ENCODE results near the gene VPS54. TPM values are rescaled to one million over a fixed set of nuclear protein-coding genes. Genes with fewer than 3 reads are reported as not detected.

Gene VPS54
- total and polyA plus RNA-seq, 2 donors from 2014 or later, result 17.4 to 25.0 TPM

DNA sequence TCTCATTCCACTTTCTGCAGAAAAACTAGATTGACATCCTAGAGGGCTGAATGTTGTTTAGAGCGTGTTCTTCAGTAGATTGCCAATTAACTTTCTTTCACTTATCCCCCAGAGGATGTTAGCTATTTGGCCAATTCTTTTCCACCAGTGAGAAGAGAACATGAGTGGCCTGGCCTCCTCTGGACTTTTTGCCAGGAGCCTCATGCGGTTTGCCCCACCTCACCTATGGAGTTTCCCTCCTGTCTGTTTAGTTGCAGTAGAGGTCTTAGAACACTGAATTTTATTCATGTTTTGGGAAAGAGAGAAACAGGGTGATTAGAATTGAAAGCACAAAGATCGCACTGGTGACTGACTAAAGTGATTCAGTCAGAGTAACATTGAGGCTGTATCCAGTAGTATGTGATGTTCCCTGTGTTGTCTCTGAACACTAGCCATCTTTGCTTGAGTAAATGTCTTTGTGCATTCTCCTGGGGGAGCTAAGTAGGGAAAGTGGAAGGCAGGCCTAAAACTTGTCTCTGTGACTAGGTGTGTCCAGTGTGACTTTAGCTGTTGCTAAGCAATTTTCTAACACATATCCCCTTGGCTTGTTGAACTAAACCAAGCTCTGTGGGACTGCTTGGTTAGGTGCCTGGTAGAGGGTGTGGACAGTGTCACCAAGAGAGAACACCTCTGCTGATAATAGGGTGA, 143.5 kb downstream of the VPS54 start:
- TF ChIP-seq, protein P1, sequence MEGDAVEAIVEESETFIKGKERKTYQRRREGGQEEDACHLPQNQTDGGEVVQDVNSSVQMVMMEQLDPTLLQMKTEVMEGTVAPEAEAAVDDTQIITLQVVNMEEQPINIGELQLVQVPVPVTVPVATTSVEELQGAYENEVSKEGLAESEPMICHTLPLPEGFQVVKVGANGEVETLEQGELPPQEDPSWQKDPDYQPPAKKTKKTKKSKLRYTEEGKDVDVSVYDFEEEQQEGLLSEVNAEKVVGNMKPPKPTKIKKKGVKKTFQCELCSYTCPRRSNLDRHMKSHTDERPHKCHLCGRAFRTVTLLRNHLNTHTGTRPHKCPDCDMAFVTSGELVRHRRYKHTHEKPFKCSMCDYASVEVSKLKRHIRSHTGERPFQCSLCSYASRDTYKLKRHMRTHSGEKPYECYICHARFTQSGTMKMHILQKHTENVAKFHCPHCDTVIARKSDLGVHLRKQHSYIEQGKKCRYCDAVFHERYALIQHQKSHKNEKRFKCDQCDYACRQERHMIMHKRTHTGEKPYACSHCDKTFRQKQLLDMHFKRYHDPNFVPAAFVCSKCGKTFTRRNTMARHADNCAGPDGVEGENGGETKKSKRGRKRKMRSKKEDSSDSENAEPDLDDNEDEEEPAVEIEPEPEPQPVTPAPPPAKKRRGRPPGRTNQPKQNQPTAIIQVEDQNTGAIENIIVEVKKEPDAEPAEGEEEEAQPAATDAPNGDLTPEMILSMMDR (IDR thresholded peaks at IDR 0.05; ENCODE audit: borderline replicate concordance, extremely low read depth, insufficient read depth), result no peak
- H3K9ac ChIP-seq (ENCODE audit: low read length in 3 of 3), result no peak overlapping the region
- peaks cover 2 to 13% (median 5%) of the 10 kb centered on the region in 3 donors for H3K36me3 ChIP-seq (ENCODE audit: control insufficient read depth in 2 of 3, insufficient read depth in 3 of 3, low read length in 3 of 3)
- DNase-seq (no peak), FAIRE-seq (no peak)
- no peaks in the 10 kb centered on the region for H3K4me1 ChIP-seq (ENCODE audit: control insufficient read depth in 2 of 3, insufficient read depth in 2 of 3, low read depth in 1 of 3, low read length in 3 of 3)
- intact Hi-C loops (cut with DNase I), result no loop called here
- no peaks in the 10 kb centered on the region for H3K27me3 ChIP-seq (ENCODE audit: control insufficient read depth, insufficient read depth, low read length)
- H3K27ac ChIP-seq (ENCODE audit: low read depth in 2 of 2, low read length in 2 of 2), result no peak overlapping the region
- H3K9me3 ChIP-seq (ENCODE audit: control insufficient read depth in 2 of 3, insufficient read depth in 1 of 3, low read length in 3 of 3), result no peaks in the 10 kb centered on the region
- H3K4me3 ChIP-seq (ENCODE audit: low read length in 3 of 3), result no peak overlapping the region

DNA sequence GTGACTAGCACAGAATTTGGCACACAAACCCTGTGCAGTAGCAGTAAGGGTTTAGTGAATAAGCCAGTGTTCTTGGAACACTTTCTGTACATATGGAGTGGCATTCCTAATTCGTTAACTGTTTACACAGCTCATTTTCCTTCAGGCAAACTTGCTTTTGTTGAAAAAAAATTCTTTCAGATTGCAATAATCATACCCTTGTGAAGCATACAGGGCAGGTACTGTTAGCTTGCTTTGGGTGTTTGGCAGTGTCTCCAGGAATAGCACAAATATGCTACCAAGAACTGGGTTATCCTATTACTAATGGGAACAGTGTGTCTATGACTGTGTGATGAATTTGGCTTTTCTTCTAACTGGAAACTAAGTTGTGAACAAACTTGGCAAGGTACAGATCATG, 144.1 kb downstream of the VPS54 start:
- Histone ChIP-seq H3K27ac (ENCODE audit: low read depth in 2 of 2, low read length in 2 of 2) (no peak overlapping the region), H3K4me1 (ENCODE audit: control insufficient read depth in 2 of 3, insufficient read depth in 2 of 3, low read depth in 1 of 3, low read length in 3 of 3) (no peaks in the 10 kb centered on the region), H3K9ac (ENCODE audit: low read length in 3 of 3) (no peak overlapping the region), H3K4me3 (ENCODE audit: low read length in 3 of 3) (no peak overlapping the region), H3K9me3 (ENCODE audit: control insufficient read depth in 2 of 3, insufficient read depth in 1 of 3, low read length in 3 of 3) (no peaks in the 10 kb centered on the region), H3K27me3 (ENCODE audit: control insufficient read depth, insufficient read depth, low read length) (no peaks in the 10 kb centered on the region), H3K36me3 (ENCODE audit: control insufficient read depth in 2 of 3, insufficient read depth in 3 of 3, low read length in 3 of 3) (peaks cover 2 to 13% (median 5%) of the 10 kb centered on the region in 3 donors)
- no peak for FAIRE-seq
- no peak for DNase-seq
- intact Hi-C loops (cut with DNase I), result no loop called here
- TF ChIP-seq, protein P1 (IDR thresholded peaks at IDR 0.05; ENCODE audit: borderline replicate concordance, extremely low read depth, insufficient read depth), result no peak

DNA sequence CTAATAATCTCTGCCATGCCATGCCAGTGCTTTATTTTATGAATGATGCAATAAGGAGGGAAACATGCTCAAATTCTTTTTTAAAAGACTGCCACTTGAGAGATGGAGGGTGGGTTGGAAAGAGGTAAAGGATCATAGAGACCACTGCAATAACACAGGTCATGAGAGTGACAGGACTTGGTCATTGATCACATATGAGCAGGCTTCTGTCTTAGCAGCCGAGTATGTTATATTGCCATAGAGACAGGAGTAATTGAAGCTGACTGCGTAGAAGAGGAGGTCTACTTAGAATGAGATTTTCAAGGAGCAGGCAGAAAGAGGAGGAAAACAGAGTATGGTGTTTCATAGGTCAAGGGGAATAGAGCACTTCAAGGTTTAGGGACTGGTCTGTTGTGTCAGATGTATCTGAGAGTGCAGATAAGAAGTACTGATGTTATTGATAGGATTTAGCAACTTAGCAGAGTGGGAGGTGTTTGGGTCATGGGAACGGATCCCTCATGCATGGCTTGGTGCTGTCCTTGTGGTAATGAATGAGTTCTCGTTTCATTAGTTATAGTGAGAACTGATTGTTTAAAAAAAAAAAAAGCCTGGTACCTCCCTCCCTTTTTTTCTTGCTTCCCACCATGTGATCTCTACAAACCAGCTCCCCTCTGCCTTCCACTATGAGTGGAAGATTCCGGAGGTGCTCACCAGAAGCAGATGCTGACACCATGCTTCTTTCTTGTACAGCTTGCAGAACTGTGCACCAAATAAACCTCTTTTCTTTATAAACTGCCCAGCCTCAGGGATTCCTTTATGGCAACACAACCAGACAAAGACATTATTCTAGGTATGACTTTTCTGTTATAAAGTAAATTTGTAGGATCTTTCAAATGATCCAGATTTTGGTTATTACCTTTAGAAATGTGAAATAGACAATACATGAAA, 144.8 kb downstream of the VPS54 start:
- TF ChIP-seq, protein P1 (IDR thresholded peaks at IDR 0.05; ENCODE audit: borderline replicate concordance, extremely low read depth, insufficient read depth), result no peak
- H3K27me3 ChIP-seq (ENCODE audit: control insufficient read depth, insufficient read depth, low read length), result no peaks in the 10 kb centered on the region
- DNase-seq, result no peak
- no peak overlapping the region for H3K9ac ChIP-seq (ENCODE audit: low read length in 3 of 3)
- no peaks in the 10 kb centered on the region for H3K4me1 ChIP-seq (ENCODE audit: control insufficient read depth in 2 of 3, insufficient read depth in 2 of 3, low read depth in 1 of 3, low read length in 3 of 3)
- H3K27ac ChIP-seq (ENCODE audit: low read depth in 2 of 2, low read length in 2 of 2), result no peak overlapping the region
- no peaks in the 10 kb centered on the region for H3K9me3 ChIP-seq (ENCODE audit: control insufficient read depth in 2 of 3, insufficient read depth in 1 of 3, low read length in 3 of 3)
- intact Hi-C loops (cut with DNase I), result no loop called here
- FAIRE-seq, result no peak
- H3K4me3 ChIP-seq (ENCODE audit: low read length in 3 of 3), result no peak overlapping the region
- peaks cover 2 to 13% (median 5%) of the 10 kb centered on the region in 3 donors for H3K36me3 ChIP-seq (ENCODE audit: control insufficient read depth in 2 of 3, insufficient read depth in 3 of 3, low read length in 3 of 3)
